Esophagus muscularis mucosa (tissue), 4 donors: ENCODE measurements around the gene NPLOC4.

Experiments
- CTCF ChIP-seq, 3 experiments: fragments of 200-600 bp in 2 of 3; fragments of 450-650 bp in 1 of 3; sonication (generic) in 2 of 3; IDR thresholded peaks; one replicate each; pipeline ENCODE4 v1.5.1; 2017 to 2019; ENCODE audit warnings: antibody characterized with exemption in 3 of 3, mild to moderate bottlenecking in 2 of 3, moderate library complexity in 1 of 3
- EP300 ChIP-seq: sonication (generic); formaldehyde crosslinking; IDR thresholded peaks from one replicate; pipeline ENCODE4 v1.6.1; 2017; ENCODE audit warnings: antibody characterized with exemption
- POLR2A ChIP-seq: fragments of 450-650 bp; IDR thresholded peaks from one replicate; pipeline ENCODE4 v1.6.1; 2017; ENCODE audit warnings: antibody characterized with exemption, moderate library complexity, mild to moderate bottlenecking, low read depth
- POLR2AphosphoS5 ChIP-seq, 2 donors: sonication (generic); formaldehyde crosslinking; IDR thresholded peaks; one replicate each; pipeline ENCODE4 v1.6.1; 2017; ENCODE audit warnings: antibody characterized with exemption in 2 of 2

- no peak for TF ChIP-seq CTCF (IDR thresholded peaks at IDR 0.05)
- TF ChIP-seq POLR2AphosphoS5 (IDR thresholded peaks at IDR 0.05), result no peak
- no peak for TF ChIP-seq POLR2A
- no peak for TF ChIP-seq EP300
These were observed 118.1 kb downstream of the NPLOC4 start for GRCh38 chr17:81518785-81519283.
